ENCODE measurements around the gene EDEM2.
"Not testable (repeated sequence)": the region's sequence is repeated elsewhere in the genome, so short reads cannot be mapped to it uniquely, and the experiment has no call there.

EDEM2 gene

DNA sequence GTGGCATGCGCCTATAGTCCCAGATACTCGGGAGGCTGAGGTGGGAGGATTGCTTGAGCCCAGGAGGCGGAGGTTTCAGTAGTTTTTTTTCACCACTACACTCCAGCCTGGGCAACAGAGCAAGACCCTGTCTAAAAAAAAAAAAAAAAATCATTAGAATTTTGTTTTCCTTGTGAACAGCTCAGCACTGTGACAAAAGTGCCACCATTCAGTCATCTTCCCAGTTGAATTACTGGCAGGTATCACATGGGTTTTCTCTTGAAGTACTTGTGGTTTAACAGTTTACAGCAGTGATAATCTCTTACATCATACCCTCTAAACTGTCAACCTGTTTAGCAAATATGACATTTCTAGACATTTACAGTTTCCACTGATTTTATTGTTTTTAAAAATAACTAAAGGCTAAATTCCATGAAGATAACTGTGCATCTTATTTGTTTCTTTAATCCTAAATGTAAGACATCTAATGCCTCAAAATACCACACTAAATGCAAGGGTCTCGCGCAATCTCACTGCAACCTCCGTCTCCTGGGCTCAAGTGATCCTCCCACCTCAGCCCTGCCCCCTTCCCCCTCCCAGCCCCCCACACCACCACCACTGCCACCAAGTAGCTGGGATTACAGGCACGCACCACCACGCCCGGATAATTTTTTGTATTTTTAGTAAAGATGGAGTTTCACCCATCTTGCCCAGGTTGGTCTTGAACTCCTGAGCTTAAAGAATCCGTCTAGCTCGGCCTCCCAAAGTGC is 61.5 kb downstream of the EDEM2 start:
- no peak for DNase-seq

DNA sequence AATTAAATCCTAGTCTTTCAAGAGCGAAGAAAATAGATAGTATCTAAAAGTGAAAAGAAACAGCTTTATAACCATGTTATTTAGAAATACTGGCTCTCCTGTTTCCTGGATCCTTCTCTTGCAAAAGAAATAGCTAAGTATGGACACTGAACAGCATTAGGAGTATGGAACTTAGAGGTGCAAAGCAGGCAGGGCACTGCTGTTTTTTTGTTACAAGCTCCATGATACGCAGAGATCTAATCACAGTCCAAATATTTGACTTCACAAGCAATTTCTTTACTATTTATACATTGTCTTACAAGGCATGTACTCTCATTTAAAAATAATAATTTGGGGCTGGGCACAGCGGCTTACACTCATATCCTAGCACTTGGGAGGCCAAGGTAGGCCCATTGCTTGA is 62.1 kb downstream of the EDEM2 start:
- no peak for DNase-seq

DNA sequence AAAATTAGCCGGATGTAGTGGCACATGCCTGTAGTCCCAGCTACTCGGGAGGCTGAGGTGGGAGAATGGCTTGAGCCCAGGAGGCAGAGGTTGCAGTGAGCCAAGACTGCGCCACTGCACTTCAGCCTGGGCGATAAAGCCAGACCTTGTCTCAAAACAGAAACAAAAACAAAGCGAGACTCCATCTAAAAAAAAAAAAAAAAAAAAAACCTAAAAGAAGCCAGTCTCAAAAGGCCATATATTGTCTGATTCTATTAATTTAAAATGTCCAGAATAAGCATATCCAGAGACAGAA is 66.8 kb downstream of the EDEM2 start:
- DNase-seq = not testable (repeated sequence)

DNA sequence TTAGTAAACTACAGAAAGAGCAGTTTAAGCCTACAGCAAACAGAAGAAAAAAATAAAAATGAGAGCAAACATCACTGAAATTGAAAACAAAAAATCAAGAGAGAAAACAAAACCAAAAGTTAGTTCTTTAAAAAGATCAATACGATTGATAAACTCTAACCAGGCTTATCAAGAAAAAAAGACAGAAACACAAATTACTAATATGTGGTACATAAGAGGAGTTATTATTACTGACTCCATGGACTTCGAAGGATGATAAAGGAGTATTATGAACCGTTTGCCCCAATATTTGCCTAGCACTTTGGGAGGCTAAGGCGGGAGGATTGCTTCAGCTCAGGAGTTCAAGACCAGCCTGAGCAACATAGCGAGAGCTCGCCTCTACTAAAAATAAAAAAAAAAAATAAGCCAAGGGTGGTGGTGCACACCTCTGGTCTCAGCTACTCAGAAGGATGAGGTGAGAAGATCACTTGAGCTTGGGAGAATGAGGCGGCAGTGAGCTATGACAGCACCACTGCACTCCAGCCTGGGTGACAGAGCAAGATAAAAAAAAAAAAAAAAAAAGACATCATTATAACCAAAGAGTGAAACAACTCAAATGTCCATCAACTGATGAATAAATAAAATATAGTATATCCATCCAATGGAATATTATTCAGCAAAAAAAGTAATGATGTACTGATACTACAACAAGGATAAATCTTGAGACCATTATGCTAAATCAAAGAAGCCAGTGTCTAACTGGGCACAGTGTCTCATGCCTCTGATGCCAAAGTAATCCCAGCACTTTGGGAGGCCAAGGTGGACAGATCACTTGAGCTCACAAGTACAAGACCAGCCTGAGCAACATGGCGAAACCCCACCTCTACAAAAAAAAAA is 67.4 kb downstream of the EDEM2 start:
- no peak for DNase-seq

DNA sequence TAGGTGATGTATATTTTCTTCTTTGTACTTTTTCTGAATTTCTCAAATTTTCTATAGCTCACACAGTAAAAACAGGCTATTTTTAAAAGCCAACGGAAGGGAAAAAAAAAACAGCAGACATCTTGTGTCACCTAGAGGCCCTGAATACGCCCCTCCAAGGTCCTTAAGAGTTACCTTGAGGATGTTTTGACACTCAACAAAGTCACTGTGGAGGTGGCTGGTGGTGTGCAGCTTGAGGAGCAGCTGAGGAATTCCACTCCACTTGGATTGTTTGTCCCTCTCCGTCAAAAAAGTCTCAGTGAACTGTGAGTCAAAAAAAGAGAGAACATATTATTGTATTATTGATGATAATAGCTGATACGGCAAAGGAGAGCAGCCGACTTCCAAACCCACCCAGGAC is 69.3 kb downstream of the EDEM2 start:
- DNase-seq = no peak

DNA sequence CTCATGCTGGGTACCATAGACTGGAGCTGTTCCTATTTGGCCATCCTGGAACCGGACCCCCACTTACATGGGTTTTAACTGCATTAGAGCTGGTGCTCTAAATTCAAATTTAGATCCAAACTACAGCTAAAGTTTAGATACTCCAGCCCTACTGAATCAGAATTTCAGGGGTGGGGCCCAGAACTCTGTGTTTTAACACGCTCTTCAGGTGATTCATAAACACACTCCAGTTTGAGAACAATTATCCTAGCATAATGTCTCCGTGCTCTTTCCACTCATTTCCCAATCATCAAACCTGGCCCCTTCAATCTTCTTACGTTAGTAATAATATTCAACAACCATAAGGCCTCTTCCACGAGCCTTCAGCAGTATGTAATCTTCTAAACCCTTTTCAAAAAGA is 69.8 kb downstream of the EDEM2 start:
- no peak for DNase-seq

DNA sequence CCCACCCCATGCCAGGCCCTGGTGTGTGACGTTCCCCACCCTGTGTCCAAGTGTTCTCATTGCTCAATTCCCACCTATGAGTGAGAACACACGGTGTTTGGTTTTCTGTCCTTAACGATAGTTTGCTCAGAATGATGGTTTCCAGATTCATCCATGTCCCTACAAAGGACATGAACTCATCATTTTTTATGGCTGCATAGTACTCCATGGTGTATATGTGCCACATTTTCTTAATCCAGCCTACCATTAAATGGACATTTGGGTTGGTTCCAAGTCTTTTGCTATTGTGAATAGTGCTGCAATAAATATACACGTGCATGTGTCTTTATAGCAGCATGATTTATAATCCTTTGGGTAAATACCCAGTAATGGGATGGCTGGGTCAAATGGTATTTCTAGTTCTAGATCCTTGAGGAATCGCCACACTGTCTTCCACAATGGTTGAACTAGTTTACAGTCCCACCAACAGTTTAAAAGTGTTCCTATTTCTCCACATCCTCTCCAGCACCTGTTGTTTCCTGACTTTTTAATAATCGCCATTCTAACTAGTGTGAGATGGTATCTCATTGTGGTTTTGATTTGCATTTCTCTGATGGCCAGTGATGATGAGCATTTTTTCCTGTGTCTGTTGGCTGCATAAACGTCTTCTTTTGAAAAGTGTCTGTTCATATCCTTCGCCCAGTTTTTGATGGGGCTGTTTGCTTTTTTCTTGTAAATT is 75.5 kb downstream of the EDEM2 start:
- not testable (repeated sequence) for DNase-seq

DNA sequence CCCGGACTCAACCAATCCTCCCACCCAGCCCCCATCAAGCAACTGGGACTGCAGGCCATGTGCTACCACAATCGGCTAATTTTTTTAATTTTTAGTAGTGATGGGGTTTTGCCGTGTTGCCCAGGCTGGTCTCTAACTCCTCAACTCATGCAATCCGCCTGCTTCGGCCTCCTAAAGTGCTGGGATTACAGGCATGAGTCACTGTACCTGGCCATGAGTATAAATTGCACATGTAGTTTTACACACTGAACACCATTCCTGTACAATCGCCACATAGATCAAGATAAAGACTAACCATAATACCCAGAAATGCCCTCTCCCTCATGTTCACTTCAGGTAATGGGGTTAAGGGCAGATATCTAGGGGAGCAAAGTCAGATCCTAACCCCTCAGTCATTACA is 80.9 kb downstream of the EDEM2 start:
- no peak for DNase-seq

Measured in cerebellar nuclear complex (tissue), 1 donor.